Fibroblast of pulmonary artery (primary cell): ENCODE data around the gene NBEAL2.

ENCODE experiments used
- DNase-seq: peaks from one replicate; pipeline ENCODE4 v3.0.0-alpha.2; 2010; ENCODE audit warnings: low read depth
- H3K4me3 ChIP-seq: replicated peaks from 2 replicates; pipeline ENCODE4 v1.5.1; 2011; ENCODE audit warnings: low read depth, mild to moderate bottlenecking, control low read depth, low read length, moderate library complexity
- TF ChIP-seq, protein P1 (sequence below): IDR thresholded peaks from 2 replicates; pipeline ENCODE4 v1.5.1; 2011; ENCODE audit warnings: mild to moderate bottlenecking, control low read depth, low read length, inconsistent platforms; ENCODE audit errors: missing control alignments

The NBEAL2 gene

GRCh38 chr3:47015151-47015550 is 35.7 kb downstream of the NBEAL2 start:
- no peak overlapping the region for H3K4me3 ChIP-seq
- TF ChIP-seq, protein P1, sequence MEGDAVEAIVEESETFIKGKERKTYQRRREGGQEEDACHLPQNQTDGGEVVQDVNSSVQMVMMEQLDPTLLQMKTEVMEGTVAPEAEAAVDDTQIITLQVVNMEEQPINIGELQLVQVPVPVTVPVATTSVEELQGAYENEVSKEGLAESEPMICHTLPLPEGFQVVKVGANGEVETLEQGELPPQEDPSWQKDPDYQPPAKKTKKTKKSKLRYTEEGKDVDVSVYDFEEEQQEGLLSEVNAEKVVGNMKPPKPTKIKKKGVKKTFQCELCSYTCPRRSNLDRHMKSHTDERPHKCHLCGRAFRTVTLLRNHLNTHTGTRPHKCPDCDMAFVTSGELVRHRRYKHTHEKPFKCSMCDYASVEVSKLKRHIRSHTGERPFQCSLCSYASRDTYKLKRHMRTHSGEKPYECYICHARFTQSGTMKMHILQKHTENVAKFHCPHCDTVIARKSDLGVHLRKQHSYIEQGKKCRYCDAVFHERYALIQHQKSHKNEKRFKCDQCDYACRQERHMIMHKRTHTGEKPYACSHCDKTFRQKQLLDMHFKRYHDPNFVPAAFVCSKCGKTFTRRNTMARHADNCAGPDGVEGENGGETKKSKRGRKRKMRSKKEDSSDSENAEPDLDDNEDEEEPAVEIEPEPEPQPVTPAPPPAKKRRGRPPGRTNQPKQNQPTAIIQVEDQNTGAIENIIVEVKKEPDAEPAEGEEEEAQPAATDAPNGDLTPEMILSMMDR: no peak
- DNase-seq: no peak

DNA sequence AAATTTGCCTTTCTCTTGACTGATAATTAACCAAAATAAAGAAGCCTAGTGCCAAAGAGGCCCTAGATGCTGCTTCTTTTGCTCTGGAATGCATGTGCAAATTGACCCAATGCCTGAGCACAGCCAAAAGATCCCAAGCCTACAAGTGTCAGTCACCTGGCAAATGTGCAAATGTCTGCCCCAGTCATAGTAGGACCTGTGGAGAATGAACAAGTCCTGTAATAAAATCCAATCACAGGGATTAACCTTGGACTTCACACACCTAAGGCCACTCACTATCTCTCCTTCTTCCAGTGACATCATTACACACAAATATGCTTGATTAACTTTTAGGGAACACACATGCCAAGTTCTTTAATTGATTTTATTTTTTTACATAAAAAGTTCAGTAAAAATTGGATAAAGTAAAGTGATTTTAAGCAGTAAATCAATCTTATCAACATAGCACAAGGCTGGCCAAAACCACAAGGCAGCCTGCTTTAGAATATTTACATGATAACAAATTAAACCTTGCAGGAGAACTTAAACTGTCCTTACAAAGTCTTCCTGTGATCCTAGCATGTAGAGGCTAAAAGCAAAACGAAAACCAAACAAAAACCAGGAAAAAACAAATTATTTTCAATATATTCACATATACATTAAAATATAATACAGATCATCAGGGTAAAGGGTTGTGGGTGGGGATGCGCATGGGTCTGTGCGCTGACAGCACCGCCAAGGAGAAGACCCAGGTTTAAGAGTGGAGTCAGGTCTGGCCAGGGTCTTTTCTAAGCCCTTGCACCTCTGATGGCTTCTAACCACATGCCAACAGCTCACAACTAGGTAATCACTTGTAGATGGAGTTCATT is 36.8 kb downstream of the NBEAL2 start:
- no peak overlapping the region for H3K4me3 ChIP-seq
- no peak for DNase-seq
- TF ChIP-seq, protein P1: no peak

- no peak overlapping the region for H3K4me3 ChIP-seq
- DNase-seq: peak; percentile 83
- TF ChIP-seq, protein P1: no peak
Observed at GRCh38 chr3:47016934-47017435, 37.5 kb downstream of the NBEAL2 start.

DNA sequence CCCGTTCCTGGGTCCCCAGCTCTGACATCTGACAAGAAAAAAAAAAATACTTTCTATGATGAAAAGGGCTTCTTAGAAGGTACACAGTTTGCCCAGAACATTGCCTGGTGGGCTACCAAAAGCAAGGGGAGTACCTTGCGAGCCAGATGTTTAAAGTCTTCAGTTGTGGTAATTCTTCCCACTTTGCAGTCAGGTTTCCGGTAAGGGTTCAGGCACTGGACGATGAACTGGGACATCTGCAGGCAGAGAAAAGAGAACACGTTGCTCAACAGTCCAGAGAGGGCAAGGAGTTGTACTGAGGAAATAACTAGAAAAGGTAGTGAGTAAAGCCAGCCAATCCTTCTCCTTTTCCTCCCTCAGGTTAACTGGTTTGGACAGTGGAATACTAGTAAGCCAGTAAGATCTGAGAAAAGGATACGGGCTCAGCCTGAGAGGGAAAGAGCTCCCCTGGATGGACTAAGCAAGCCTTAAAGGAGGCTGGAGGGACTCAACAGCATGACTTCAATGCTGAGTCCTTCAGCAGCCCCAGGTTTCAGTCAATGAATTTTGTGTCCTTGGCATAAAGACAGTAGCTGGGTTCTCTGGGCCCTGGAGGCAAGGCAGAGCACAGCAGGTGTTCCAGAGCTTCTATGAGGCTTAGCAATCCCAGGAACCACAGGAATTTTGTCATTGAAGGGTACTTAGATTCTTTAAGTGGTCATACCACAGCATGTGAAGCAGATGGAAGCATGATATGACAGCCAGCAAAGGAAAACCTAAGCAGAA is 38.2 kb downstream of the NBEAL2 start:
- DNase-seq: no peak

DNA sequence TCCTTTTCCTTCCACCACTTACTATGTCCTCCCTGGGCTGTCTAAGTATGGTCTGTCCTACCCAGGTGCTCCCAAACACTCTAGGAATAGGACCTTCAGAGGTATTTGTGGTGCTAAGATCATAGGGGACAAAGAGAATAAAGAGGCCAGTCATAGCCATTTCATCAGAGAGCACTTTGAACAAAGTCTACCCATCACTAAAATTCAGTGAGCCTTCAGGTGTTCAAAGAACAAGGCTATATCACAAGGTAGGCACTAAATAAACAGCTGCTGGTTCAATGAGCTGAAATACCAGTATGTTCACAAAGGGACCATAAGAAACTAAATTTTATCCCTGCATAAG is 38.8 kb downstream of the NBEAL2 start:
- no peak for DNase-seq
- no peak overlapping the region for H3K4me3 ChIP-seq
- TF ChIP-seq, protein P1: no peak

More for the DNA sequence above, 38.2 kb downstream of the NBEAL2 start:
- H3K4me3 ChIP-seq: no peak overlapping the region
- TF ChIP-seq, protein P1: no peak

DNA sequence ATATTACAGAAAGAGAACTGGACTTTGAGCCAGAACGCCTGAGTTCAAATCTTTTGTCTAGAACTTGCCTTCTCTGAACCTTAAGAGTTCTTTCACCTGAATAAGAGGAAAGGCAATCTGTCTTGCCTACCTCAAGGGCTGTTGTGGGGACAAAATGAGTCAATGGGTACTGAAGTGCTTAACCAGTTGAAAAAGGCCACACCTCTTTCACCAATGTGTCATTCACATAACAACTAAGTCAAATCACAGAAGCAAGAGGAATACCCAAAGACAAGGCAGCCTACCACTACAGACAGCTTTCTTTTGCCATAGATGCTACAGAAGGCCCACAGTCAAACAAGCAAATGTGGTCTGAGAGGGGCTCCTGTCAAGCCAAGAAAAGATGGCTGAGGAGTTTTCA is 39.7 kb downstream of the NBEAL2 start:
- no peak for DNase-seq
- TF ChIP-seq, protein P1: no peak

More for the DNA sequence above, 39.7 kb downstream of the NBEAL2 start:
- no peak overlapping the region for H3K4me3 ChIP-seq
